ENCODE results near the gene MED28.
A peak's percentile ranks its signal among the peaks of the same experiment; 100 is the strongest.
"Not testable (repeated sequence)": the region's sequence is repeated elsewhere in the genome, so short reads cannot be mapped to it uniquely, and the experiment has no call there.

Gene MED28

GRCh38 chr4:17616283-17616682 is 1.8 kb downstream of the MED28 start:
- DNase-seq (ENCODE audit: extremely low read depth in 1 of 2, low read depth in 1 of 2), result no peak

GRCh38 chr4:17618926-17619325 is 4.5 kb downstream of the MED28 start:
- DNase-seq (ENCODE audit: extremely low read depth in 1 of 2, low read depth in 1 of 2), result no peak

- no peak for DNase-seq (ENCODE audit: extremely low read depth in 1 of 2, low read depth in 1 of 2)
Measured at GRCh38 chr4:17619416-17620105, 5.1 kb downstream of the MED28 start.

- no peak for DNase-seq (ENCODE audit: extremely low read depth in 1 of 2, low read depth in 1 of 2)
Measured at GRCh38 chr4:17623451-17624001, 9.1 kb downstream of the MED28 start.

- DNase-seq (ENCODE audit: extremely low read depth in 1 of 2, low read depth in 1 of 2), result no peak
Measured at GRCh38 chr4:17624821-17625220, 10.4 kb downstream of the MED28 start.

GRCh38 chr4:17630228-17630627 is 15.8 kb downstream of the MED28 start:
- no peak for DNase-seq (ENCODE audit: extremely low read depth in 1 of 2, low read depth in 1 of 2)

GRCh38 chr4:17633600-17633999 is 19.2 kb downstream of the MED28 start:
- DNase-seq (ENCODE audit: extremely low read depth in 1 of 2, low read depth in 1 of 2), result no peak

GRCh38 chr4:17635056-17635455 is 20.6 kb downstream of the MED28 start:
- DNase-seq (ENCODE audit: extremely low read depth in 1 of 2, low read depth in 1 of 2), result no peak

GRCh38 chr4:17636341-17636695 is 21.9 kb downstream of the MED28 start:
- DNase-seq (ENCODE audit: extremely low read depth in 1 of 2, low read depth in 1 of 2), result no peak

- peak; percentile 38 to 60 for DNase-seq (ENCODE audit: extremely low read depth in 1 of 2, low read depth in 1 of 2)
Measured at GRCh38 chr4:17636696-17637622, 22.5 kb downstream of the MED28 start.

- DNase-seq (ENCODE audit: extremely low read depth in 1 of 2, low read depth in 1 of 2), result no peak
Measured at GRCh38 chr4:17639136-17639535, 24.7 kb downstream of the MED28 start.

GRCh38 chr4:17642398-17642783 is 27.9 kb downstream of the MED28 start:
- DNase-seq (ENCODE audit: extremely low read depth in 1 of 2, low read depth in 1 of 2), result no peak

- no peak for DNase-seq (ENCODE audit: extremely low read depth in 1 of 2, low read depth in 1 of 2)
Measured at GRCh38 chr4:17646693-17647092, 32.3 kb downstream of the MED28 start.

- no peak for DNase-seq (ENCODE audit: extremely low read depth in 1 of 2, low read depth in 1 of 2)
Measured at GRCh38 chr4:17647176-17647806, 32.9 kb downstream of the MED28 start.

- DNase-seq (ENCODE audit: extremely low read depth in 1 of 2, low read depth in 1 of 2), result no peak
Measured at GRCh38 chr4:17647927-17648326, 33.5 kb downstream of the MED28 start.

- no peak for DNase-seq (ENCODE audit: extremely low read depth in 1 of 2, low read depth in 1 of 2)
Measured at GRCh38 chr4:17650406-17650805, 36.0 kb downstream of the MED28 start.

- DNase-seq (ENCODE audit: extremely low read depth in 1 of 2, low read depth in 1 of 2), result no peak
Measured at GRCh38 chr4:17654701-17655100, 40.3 kb downstream of the MED28 start.

GRCh38 chr4:17657090-17657489 is 42.6 kb downstream of the MED28 start:
- DNase-seq (ENCODE audit: extremely low read depth in 1 of 2, low read depth in 1 of 2), result no peak

GRCh38 chr4:17657849-17658248 is 43.4 kb downstream of the MED28 start:
- DNase-seq (ENCODE audit: extremely low read depth in 1 of 2, low read depth in 1 of 2), result no peak

- not testable (repeated sequence) for DNase-seq (ENCODE audit: extremely low read depth in 1 of 2, low read depth in 1 of 2)
Measured at GRCh38 chr4:17659196-17659595, 44.8 kb downstream of the MED28 start.

GRCh38 chr4:17662694-17663093 is 48.3 kb downstream of the MED28 start:
- DNase-seq (ENCODE audit: extremely low read depth in 1 of 2, low read depth in 1 of 2), result no peak
